ENCODE results near the gene CCSER2.

GRCh38 chr10:84453303-84453702 is 124.9 kb downstream of the CCSER2 start:
- TF ChIP-seq POLR2AphosphoS5 (IDR thresholded peaks at IDR 0.05; ENCODE audit: low read depth, low read length) (no peak), EZH2 (IDR thresholded peaks at IDR 0.05) (no peak), ZNF274 (IDR thresholded peaks at IDR 0.05; ENCODE audit: low read depth, low read length) (no peak), SP1 (IDR thresholded peaks at IDR 0.05; ENCODE audit: low read depth) (no peak), JUND (IDR thresholded peaks at IDR 0.05) (no peak), TCF7L2 (IDR thresholded peaks at IDR 0.05; ENCODE audit: borderline replicate concordance, extremely low read depth, insufficient read depth, insufficient read length) (no peak), SIN3A (IDR thresholded peaks at IDR 0.05; ENCODE audit: low read depth) (no peak), EZH2phosphoT487 (IDR thresholded peaks at IDR 0.05; ENCODE audit: borderline replicate concordance) (no peak), ELF1 (IDR thresholded peaks at IDR 0.05; ENCODE audit: borderline replicate concordance, low read depth) (no peak)
- TF ChIP-seq, protein P1, sequence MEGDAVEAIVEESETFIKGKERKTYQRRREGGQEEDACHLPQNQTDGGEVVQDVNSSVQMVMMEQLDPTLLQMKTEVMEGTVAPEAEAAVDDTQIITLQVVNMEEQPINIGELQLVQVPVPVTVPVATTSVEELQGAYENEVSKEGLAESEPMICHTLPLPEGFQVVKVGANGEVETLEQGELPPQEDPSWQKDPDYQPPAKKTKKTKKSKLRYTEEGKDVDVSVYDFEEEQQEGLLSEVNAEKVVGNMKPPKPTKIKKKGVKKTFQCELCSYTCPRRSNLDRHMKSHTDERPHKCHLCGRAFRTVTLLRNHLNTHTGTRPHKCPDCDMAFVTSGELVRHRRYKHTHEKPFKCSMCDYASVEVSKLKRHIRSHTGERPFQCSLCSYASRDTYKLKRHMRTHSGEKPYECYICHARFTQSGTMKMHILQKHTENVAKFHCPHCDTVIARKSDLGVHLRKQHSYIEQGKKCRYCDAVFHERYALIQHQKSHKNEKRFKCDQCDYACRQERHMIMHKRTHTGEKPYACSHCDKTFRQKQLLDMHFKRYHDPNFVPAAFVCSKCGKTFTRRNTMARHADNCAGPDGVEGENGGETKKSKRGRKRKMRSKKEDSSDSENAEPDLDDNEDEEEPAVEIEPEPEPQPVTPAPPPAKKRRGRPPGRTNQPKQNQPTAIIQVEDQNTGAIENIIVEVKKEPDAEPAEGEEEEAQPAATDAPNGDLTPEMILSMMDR (IDR thresholded peaks at IDR 0.05 in 2 of 3, conservative IDR thresholded peaks at IDR 0.05 in 1 of 3; ENCODE audit: borderline replicate concordance in 1 of 3, insufficient read depth in 1 of 3, low read depth in 2 of 3, low read length in 2 of 3), result no peak
- TF ChIP-seq, protein P2, sequence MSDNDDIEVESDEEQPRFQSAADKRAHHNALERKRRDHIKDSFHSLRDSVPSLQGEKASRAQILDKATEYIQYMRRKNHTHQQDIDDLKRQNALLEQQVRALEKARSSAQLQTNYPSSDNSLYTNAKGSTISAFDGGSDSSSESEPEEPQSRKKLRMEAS (IDR thresholded peaks at IDR 0.05), result no peak
